Measurements from ENCODE around the gene UAP1L1.

DNA sequence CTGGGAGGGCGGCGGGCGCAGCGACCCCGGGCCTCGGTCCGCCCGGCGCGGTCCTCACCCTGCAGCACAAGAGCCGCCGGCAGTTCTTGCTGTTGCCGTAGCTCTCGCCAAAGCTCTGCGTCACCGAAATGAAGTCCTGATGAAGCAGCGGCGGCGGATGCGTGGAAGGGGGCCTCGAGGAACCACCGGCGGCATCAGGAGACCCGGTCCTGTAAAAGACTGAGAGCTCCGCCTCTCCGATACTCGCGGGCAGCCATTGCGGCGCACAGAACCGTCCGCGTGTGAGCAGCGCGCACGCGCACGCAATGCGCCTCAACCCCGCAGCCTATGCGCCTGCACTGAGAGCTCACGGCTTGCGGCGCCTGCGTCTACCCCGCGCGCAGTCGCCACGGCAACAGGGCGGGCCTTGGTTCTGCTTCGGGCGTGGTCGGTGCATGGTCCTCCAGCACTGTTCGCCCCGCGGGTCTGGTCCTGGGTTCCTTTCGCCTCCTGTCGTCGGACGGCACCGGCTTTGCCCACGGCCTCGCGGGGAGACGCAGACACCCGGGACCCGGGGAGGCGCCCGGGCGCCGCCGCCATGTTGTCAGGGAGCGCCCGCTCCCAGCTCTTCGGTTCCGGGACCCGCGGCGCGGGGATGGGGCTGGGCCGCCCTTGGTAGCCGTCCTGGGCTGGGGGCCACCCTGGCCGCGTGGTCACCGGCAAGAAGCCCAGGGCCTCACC lies 52.3 kb downstream of the UAP1L1 start:
- TF ChIP-seq, protein P1, sequence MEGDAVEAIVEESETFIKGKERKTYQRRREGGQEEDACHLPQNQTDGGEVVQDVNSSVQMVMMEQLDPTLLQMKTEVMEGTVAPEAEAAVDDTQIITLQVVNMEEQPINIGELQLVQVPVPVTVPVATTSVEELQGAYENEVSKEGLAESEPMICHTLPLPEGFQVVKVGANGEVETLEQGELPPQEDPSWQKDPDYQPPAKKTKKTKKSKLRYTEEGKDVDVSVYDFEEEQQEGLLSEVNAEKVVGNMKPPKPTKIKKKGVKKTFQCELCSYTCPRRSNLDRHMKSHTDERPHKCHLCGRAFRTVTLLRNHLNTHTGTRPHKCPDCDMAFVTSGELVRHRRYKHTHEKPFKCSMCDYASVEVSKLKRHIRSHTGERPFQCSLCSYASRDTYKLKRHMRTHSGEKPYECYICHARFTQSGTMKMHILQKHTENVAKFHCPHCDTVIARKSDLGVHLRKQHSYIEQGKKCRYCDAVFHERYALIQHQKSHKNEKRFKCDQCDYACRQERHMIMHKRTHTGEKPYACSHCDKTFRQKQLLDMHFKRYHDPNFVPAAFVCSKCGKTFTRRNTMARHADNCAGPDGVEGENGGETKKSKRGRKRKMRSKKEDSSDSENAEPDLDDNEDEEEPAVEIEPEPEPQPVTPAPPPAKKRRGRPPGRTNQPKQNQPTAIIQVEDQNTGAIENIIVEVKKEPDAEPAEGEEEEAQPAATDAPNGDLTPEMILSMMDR (IDR thresholded peaks at IDR 0.05) = peak in 1 of 4 experiments; percentile 6
- TF ChIP-seq POLR2A (IDR thresholded peaks at IDR 0.05) = no peak
